Kidney tubule cell (primary cell): ENCODE results near the gene HMGXB4.
"Not testable (repeated sequence)": the region's sequence is repeated elsewhere in the genome, so short reads cannot be mapped to it uniquely, and the experiment has no call there.

Experiments
- DNase-seq: peaks from one replicate; pipeline ENCODE4 v3.0.0-alpha.2; 2018; ENCODE audit warnings: low spot score

HMGXB4 gene

DNA sequence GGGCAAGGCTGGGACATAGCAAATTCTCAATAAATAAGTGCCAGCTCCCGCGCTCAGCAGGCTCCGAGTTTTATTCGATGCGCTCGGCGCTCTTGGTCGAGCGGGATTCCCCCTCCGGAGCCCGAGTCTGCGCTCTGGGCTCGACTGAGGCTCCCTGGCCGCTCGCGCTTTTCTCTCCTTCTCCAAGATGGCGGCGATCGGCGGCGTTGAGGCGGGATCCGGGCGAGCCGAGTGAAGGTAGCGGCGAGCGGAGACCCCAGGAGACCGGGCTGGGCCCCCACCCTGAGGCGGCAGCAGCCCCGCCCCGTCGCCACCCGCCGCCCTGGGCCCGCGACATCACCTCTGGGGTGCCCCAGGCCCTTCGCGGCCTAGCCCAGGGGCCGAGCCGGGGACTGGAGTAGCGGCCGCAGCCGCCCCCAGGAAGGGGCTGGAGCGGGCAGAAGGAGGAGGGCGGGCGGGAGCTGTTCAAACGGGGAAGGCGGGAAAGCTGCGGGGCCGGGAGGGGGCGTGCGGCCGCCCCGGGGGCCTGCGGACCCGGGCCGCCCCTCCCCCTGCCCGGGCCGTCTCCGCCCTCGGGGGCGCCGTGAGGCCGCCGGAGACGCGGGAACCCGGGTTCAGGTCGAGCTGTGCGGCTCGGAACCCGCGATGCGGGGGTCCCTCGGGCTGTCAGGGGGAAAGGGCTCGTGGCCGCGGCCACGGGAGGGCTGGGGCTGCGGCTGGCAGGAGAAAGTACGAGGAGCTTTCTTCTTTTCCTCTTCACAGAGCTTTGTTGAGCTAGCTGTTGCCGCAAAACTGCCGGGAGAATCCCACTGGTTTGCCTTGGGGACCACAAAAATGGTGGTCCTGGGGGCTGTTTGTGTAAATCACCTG, at the start of gene HMGXB4:
TSS of gene HMGXB4 (plus strand) at position 173 of the 870 bp plus-strand sequence. CDS start 4,898 bp downstream, outside the sequence.
- DNase-seq, result peak; percentile 85

DNA sequence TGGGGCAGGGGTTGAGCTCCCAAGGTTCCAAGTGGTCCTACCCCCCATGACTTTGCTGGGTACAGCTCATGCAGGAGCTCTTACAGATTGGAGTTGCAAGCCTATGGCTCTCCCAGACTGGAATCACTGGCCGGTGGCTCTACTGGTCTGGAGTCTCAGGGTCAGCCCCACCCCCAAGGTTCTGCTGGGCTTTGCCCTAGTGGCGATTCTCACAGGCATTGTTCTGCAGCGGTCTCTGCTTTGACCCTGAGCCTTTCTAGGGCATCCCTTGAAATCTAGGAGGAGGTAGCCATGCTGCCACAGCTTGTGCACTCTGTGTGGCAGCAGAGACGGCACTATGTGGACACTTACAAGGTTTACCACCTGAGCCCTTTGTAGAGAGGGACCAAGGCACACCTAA, 49.3 kb upstream of the HMGXB4 start:
- DNase-seq, result no peak

DNA sequence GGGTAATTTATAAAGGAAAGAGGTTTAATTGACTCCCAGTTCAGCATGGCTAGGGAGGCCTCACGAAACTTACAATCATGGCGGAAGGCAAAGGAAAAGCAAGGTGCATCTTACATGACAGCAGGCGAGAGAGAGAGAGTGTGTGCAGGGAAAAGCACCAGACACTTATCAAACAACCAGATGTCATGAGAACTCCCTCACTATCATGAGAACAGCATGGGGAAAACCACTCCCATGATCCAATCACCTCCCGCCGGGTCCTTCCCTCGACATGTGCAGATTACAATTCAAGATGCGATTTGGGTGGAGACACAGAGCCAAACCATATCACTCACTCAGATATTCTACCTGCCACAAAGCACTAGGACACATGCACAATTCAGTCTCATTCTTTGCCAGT, 48.1 kb upstream of the HMGXB4 start:
- DNase-seq, result no peak

- DNase-seq, result peak; percentile 65
Measured at GRCh38 chr22:35212009-35212408, 45.3 kb upstream of the HMGXB4 start.

DNA sequence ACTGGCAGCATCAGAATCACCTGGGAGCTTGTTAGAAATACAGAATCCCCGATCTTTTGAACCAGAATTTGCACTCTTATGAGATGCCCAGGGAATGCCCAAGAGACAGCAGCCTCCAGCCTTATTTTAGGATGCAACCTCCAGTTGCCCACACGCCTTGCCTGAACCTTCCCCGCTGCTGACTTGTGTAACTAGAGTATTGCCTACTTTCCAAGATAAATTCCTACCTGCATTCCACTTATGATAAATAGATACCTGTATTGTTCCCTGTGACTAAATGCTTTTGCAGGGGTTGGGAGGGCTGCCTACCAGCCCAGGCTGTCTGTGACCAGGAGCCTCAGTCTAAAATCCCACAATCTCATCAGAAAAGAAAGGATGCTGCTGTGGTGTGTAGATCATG, 44.3 kb upstream of the HMGXB4 start:
- DNase-seq, result no peak

DNA sequence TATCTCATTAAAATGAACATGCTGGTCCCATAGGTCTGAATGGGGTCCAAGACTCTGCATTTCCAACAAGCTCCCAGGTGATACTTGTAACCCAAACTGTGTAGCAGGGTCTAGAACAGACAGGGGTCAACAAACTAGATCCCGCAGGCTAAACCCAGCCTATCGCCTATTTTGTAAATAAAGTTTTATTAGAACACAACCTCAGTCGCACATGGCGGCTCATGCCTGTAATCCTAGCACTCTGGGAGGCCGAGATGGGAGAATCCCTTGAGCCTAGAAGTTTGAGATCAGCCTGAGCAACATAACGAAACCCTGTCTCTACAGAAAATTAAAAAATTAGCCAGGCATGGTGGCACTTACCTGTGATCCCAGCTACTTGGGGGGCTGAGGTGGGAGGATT, 42.3 kb upstream of the HMGXB4 start:
- no peak for DNase-seq

- DNase-seq, result no peak
Measured at GRCh38 chr22:35215993-35216392, 41.3 kb upstream of the HMGXB4 start.

GRCh38 chr22:35217527-35217926, 39.8 kb upstream of the HMGXB4 start:
- no peak for DNase-seq

DNA sequence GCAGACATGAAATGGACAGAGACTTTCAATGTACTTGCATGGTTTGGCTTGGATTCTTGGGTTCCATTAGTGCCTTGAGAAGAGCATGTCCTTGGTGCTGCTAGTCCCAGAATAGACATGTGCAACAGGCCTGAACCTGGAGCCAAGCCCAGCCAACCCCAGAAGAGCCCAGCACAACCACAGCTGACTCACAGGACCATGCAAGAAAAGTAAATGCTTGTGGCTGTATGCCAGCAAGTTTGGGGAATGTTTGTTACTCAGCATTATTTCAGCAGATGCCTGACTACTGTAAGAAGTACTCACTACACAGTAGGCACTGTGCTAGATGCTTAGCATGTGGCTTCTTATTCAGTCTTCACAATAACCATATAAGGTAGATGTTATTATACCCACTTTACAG, 39.2 kb upstream of the HMGXB4 start:
- peak; percentile 35 for DNase-seq

DNA sequence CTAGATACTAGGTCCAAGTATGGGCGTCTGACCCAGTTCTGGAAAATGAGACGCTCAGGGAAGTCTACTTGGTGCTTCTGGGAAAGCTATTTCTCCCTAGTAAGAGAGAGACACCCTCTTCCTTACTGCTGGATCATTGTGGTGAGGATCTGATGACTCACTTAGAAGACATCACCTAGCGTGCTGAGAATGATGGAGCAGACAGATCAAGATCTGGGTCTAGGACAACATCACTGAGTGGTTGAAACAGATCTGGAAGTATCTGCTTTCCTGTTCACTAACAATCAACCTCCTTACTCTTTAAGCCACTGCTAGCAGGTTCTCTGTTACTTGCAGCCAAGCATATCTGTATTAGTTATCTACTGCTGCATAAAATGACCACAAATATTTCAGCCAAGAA, 38.3 kb upstream of the HMGXB4 start:
- DNase-seq, result peak; percentile 75

DNA sequence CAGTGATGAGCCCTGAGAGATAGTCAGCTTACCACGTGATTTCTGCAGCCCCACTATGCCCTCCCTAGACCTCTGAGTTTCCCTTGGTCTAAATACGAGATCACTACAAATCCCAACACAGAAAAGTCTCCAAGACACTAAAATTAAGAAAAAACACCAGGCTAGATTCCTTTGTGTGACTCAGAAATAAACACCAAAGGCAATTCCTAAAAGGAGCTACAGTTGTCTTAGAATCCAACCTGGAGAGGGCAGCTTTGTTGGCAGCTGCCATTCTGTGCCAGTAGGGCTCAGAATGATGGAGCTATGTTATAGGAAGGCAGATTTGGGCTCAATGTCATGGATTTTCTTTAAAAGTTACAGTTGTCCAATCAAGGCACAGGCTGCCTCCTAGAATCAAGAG, 37.1 kb upstream of the HMGXB4 start:
- DNase-seq, result no peak

- no peak for DNase-seq
Measured at GRCh38 chr22:35225010-35225409, 32.3 kb upstream of the HMGXB4 start.

- DNase-seq, result peak; percentile 25
Measured at GRCh38 chr22:35226958-35227647, 30.2 kb upstream of the HMGXB4 start.

DNA sequence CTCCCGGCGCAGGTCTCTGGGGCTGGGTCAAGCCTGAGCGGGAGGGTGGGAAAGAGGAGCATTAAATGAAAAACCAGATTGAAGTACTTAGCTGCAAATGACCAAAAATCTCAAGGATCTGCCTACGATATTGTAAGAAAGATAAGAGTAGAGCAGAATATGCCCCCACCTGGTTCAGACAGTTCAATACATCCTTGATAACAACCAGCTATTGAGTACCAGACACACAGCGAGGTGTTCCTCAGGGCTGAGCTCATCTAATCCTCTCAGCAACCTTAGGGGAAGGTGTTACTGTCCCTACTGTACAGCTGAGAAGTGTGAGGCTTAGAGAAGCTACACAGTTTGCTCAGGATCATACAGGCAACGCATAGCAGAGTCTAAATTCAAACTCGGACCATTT, 27.4 kb upstream of the HMGXB4 start:
- DNase-seq, result no peak

DNA sequence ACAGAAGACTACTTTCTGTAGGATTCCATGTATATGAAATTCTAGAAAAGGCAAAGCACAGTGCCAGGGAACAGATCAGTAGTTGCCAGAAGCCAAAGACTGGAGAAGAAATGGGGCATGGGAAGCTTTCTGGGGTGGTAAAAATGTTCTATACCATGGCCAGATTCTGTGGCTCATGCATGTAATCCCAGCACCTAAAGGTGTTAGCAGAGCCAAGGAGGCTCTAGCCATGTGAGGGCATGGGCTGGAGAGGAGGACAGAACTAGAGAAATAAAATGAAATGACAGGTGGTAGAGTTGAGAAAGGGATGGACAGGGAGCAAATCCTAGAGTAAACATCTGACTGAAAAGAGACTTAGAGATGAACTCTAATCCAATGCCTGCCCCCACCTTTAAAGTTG, 26.9 kb upstream of the HMGXB4 start:
- no peak for DNase-seq

DNA sequence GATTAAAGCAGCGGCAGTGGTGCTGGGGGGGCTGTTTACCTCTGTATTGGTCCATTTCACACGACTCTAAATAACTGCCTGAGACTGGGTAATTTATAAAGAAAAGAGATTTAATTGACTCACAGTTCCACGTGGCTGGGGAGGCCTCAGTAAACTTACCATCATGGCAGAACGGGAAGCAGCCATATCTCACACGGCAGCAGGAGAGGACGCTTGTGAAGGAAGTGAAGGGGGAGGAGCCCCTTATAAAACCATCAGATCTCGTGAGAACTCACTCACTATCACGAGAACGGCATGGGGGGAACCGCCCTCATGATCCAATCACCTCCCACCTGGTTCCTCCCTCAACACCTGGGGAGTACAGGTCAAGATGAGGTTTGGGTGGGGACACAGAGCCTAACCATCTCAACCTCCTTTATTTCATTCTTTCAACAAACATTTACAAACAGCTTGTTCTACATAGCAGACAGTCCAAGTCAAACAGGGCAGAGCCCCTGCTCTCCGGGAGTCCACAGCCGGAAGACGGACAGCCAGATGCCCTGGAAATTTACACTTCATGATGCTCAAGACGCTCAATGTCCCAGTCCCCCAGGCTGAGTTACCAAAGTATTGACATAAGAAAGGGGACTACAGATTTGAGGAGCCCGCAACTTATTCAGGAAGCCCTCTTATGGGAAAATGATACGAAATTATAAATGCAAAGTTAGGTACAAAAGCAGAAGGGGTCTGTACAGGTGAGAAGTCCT, 26.3 kb upstream of the HMGXB4 start:
- DNase-seq, result peak; percentile 29

DNA sequence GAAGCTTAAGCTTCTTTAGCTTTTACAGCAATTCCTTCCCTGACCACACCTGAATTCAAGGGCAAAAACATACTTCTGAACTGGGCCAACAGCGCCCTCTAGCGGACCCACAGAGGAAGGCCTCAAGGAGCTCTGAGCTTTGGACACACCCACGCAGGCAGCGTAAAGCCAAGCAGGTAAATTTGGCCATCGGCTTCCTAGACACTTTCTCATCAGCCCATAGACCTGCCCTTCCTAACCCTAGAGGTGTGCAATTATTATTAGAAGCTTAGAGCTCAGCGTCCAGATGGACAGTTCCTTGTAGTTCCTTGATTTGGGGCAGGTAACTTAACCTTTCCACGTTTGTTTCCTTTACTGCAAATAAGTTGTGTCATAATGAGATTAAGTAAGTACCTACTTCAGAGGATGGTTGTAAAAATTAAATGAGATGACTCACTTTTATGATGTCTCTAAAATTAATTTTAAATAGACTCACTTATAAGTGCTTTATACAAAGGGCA, 25.7 kb upstream of the HMGXB4 start:
- DNase-seq, result peak; percentile 81

DNA sequence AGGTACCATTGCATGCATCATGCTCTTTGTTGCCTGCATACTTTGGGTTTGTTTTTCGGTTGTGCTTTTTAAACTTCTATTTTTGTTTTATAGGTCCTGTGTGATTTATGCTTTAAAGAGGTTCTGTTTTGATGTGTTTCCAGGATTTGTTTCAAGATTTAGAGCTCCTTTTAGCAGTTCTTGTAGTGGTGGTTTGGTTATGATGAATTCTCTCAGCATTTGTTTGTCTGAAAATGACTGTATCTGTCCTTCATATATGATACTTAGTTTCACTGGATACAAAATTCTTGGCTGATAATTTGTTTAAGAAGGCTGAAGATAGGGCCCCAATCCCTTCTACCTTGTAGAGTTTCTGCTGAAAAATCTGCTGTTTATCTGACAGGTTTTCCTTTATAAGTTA, 18.5 kb upstream of the HMGXB4 start:
- not testable (repeated sequence) for DNase-seq

DNA sequence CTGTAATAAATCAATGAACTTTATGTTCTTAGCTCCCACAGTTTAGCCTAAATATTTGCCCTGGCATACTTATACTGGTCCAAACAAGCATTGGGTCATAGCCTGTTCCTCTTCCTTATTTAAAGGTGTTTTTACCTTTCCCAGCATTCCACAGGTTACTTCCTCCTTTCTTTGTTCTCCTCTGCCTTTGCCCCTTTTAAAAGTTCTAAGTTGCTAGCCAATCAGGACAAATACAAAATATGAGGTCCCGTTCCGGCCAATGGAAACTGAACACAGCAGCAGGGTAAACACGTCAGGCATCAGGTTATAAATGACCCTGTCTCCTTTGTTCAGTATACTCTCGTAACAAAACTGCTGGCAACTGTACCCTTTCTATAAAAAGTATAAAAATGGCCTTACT, 12.8 kb upstream of the HMGXB4 start:
- not testable (repeated sequence) for DNase-seq

DNA sequence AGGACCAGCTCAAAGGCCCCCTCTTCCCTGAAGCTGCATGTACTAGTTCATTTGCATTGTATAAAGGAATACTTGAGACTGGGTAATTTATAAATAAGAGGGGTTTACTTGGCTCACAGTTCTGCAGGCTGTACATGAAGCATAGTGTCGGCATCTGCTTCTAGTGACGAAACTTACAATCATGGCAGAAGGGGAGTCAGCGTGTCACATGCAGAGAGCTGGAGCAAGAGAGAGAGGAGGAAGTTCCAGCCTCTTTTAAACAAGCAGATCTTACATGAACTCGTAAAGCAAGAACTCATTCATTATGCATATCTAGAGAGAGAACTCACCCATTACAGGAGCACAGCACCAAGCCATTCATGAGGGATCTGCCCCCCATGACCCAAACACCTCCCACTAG, 7.1 kb upstream of the HMGXB4 start:
- DNase-seq, result no peak

DNA sequence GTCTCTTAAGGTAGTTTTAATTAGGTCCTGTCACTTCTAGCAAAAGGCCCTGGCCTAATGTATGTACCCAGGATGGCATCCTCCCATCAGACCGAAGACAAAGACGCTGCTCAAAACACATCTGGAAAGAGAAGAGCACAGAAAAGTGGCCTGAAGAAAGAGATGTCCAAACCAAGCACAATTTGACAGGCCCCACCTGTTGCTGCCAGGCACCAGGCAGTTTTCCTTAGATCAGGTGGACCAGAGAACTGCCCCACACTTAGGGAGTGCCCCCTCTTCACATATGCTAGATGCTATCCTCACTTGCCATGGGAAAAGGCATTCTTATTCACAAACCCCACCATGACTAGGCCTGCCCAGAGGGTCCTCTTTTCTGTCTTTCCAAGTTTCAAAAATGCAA, 3.3 kb upstream of the HMGXB4 start:
- DNase-seq, result no peak

DNA sequence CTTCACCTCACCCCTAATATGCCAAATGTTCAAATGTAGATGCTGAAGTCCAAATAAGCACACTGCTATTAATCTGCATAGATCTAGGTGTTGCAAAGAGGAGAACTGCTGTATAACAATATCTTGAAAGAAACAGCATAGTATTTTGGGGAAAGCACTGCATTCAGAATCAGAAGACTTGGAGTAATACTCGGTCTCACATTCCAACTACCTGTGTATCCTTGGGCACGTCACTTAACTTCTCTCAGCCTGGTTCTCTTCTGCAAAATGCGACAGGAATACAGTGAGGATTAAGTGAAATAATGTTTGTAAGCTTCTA, 332 bp upstream of the HMGXB4 start:
- DNase-seq, result no peak
